K562 treated with DMSO at 1 percent for 4 hours (cell line): ENCODE results near the gene RIC1. TPM values are rescaled to one million over a fixed set of nuclear protein-coding genes. Genes with fewer than 3 reads are reported as not detected.

Experiments used
- total RNA-seq: library from RNA; unstranded; fragments of 300-600 nt; gene quantifications from 2 replicates; pipeline ENCODE4 v1.2.3, GENCODE V29; 2022; ENCODE audit not compliant: insufficient read depth

RIC1 gene, protein sequence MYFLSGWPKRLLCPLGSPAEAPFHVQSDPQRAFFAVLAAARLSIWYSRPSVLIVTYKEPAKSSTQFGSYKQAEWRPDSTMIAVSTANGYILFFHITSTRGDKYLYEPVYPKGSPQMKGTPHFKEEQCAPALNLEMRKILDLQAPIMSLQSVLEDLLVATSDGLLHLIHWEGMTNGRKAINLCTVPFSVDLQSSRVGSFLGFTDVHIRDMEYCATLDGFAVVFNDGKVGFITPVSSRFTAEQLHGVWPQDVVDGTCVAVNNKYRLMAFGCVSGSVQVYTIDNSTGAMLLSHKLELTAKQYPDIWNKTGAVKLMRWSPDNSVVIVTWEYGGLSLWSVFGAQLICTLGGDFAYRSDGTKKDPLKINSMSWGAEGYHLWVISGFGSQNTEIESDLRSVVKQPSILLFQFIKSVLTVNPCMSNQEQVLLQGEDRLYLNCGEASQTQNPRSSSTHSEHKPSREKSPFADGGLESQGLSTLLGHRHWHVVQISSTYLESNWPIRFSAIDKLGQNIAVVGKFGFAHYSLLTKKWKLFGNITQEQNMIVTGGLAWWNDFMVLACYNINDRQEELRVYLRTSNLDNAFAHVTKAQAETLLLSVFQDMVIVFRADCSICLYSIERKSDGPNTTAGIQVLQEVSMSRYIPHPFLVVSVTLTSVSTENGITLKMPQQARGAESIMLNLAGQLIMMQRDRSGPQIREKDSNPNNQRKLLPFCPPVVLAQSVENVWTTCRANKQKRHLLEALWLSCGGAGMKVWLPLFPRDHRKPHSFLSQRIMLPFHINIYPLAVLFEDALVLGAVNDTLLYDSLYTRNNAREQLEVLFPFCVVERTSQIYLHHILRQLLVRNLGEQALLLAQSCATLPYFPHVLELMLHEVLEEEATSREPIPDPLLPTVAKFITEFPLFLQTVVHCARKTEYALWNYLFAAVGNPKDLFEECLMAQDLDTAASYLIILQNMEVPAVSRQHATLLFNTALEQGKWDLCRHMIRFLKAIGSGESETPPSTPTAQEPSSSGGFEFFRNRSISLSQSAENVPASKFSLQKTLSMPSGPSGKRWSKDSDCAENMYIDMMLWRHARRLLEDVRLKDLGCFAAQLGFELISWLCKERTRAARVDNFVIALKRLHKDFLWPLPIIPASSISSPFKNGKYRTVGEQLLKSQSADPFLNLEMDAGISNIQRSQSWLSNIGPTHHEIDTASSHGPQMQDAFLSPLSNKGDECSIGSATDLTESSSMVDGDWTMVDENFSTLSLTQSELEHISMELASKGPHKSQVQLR (N-terminal part only)
- total RNA-seq = 4.4 and 7.6 TPM in 2 replicates

DNA sequence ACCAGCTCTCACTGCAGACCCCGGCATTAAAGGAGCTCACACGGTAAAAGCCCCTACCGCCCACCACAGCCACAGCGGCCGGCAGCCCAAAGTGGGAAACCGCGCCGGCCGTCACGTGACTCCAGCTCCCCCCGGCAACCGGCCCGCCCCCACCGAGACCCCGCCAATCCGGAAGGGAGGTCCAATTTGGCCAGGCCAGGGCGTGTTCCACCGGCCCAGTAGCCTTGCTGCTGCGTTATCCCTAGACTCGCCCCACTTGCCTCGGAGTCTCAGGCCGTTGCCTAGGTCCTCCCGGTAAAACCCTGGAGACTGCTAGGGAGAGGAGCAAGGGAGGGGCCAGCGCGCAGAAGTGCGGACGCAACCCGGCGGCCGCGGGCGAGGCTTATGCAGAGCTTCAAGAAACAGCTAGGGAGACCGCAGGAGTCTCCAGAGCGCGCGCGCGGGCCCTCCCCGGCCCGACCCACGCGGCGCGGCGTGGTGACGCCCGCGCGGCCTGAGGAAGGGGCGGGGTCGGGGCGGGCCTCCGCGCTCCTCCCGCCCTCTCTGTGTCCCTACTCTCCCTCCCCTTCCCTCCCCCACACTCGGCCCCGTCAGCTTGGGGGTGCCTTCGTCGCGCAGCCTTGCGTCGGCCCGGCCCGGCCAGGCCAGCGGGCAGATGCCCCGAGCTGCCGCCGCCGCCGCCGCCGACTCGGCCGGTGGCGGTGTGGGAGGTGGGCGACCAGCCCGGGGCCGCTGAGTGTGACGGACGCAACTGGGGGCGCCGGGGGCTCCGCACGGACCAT lies at the start of gene RIC1:
TSS of gene RIC1 (plus strand) at position 578 of the 782 bp plus-strand sequence. CDS start at position 781, 203 bp downstream.

Other genes with a start within 250 kb of the RIC1 start
- 4.7 and 5.9 TPM in 2 replicates for gene PLGRKT, start 191.2 kb upstream of the RIC1 start, total RNA-seq
- 0.17 and 0.33 TPM in 2 replicates for gene CD274, start 178.6 kb upstream of the RIC1 start, total RNA-seq
- gene PDCD1LG2, start 118.6 kb upstream of the RIC1 start, total RNA-seq = not detected in 2 replicates
- gene ERMP1, start 204.0 kb downstream of the RIC1 start, total RNA-seq = 12.7 and 17.6 TPM in 2 replicates